ENCODE data around the gene POLD2. TPM values are rescaled to one million over a fixed set of nuclear protein-coding genes. Genes with fewer than 3 reads are reported as not detected.

Gene POLD2
- total and polyA plus RNA-seq, 2 of the 8 experiments (the other 6 are each of a cell fraction or from before 2014, with no cell fraction given) = 148 to 214 TPM

GRCh38 chr7:44068054-44068453 lies 55.3 kb downstream of the POLD2 start:
- Histone ChIP-seq H3K23me2 (ENCODE audit: low read depth, low read length) (no peaks in the 10 kb centered on the region), H3K9ac (replicated peaks in 1 of 4; ENCODE audit: extremely low read depth in 1 of 4, low read depth in 3 of 4, low read length in 3 of 4) (no peak overlapping the region), H2BK20ac (ENCODE audit: low read length) (no peak overlapping the region), H2BK15ac (ENCODE audit: low read length) (0 out of 2 replicates have a peak overlapping the region, but pooled peaks have one; percentile 46), H4K5ac (ENCODE audit: insufficient read length, low read depth, low read length) (no peak overlapping the region), H3K79me2 (ENCODE audit: control insufficient read depth in 1 of 2, insufficient read depth in 2 of 2, low read length in 2 of 2) (no peaks in the 10 kb centered on the region), H3K4ac (replicated peaks; ENCODE audit: insufficient read length, low read depth, low read length) (no peak overlapping the region), H4K8ac (ENCODE audit: extremely low read depth, insufficient read depth, low read length) (no peak overlapping the region), H2AFZ (ENCODE audit: low read length) (no peak overlapping the region), H4K91ac (replicated peaks; ENCODE audit: insufficient read length, low read length) (no peak overlapping the region), H2BK120ac (replicated peaks; ENCODE audit: low read depth, low read length) (no peak overlapping the region), H3K27me3 (replicated peaks in 1 of 4; ENCODE audit: control insufficient read depth in 3 of 4, extremely low read depth in 1 of 4, insufficient read depth in 3 of 4, low read length in 3 of 4) (peaks cover 0 to 3% (median 0%) of the 10 kb centered on the region in 4 experiments; a peak in 2 of 7 replicates), H2BK12ac (ENCODE audit: low read depth, low read length) (no peak overlapping the region), H3K14ac (ENCODE audit: insufficient read length) (no peak overlapping the region), H2BK5ac (ENCODE audit: low read depth, low read length) (no peak overlapping the region), H3K36me3 (ENCODE audit: control insufficient read depth in 2 of 4, insufficient read depth in 4 of 4, low read length in 3 of 4) (peaks cover 0 to 4% (median 3%) of the 10 kb centered on the region in 4 experiments; a peak in 4 of 8 replicates), H2AK5ac (ENCODE audit: low read depth, low read length) (no peak overlapping the region), H3K4me3 (ENCODE audit: extremely low read depth in 1 of 4, insufficient read depth in 2 of 4, low read depth in 3 of 4, low read length in 4 of 4) (no peak overlapping the region), H3K56ac (replicated peaks; ENCODE audit: insufficient read length, low read depth, low read length) (no peak overlapping the region), H3K4me1 (replicated peaks in 1 of 4; ENCODE audit: control insufficient read depth in 3 of 4, insufficient read depth in 4 of 4, low read length in 3 of 4) (peaks cover 9 to 30% (median 26%) of the 10 kb centered on the region in 4 experiments), H3K79me1 (ENCODE audit: low read depth, low read length) (no peaks in the 10 kb centered on the region), H3K27ac (ENCODE audit: low read depth, low read length) (no peak overlapping the region), H4K20me1 (replicated peaks in 1 of 2; ENCODE audit: control insufficient read depth in 1 of 2, insufficient read depth in 2 of 2, low read length in 2 of 2) (peaks cover 0 to 2% of the 10 kb centered on the region in 2 experiments), H3K18ac (ENCODE audit: extremely low read depth, low read length) (no peak overlapping the region), H3K9me3 (ENCODE audit: insufficient read depth in 2 of 2, low read depth in 1 of 2, low read length in 1 of 2) (no peaks in the 10 kb centered on the region), H3K4me2 (ENCODE audit: insufficient read depth in 1 of 2, low read depth in 2 of 2, low read length in 2 of 2) (no peak overlapping the region), H3K23ac (ENCODE audit: insufficient read length) (no peak overlapping the region)
- FAIRE-seq (no peak), DNase-seq (ENCODE audit: low read depth in 1 of 2, low spot score in 2 of 2) (no peak)
- POLR2A ChIA-PET (ENCODE audit: partially characterized antibody) = interaction anchor here (0.7 to 7.1 kb wide), 8 partner anchors 9 to 67 kb away, joined by 3 to 48 read pairs (median 4); no protein-coding TSS in a partner anchor
- TF ChIP-seq POLR2A (IDR thresholded peaks at IDR 0.05; ENCODE audit: control extremely low read depth in 1 of 2, low read depth in 2 of 2, low read length in 2 of 2) = no peak
- TF ChIP-seq JUND (IDR thresholded peaks at IDR 0.05; ENCODE audit: low read length) = no peak
- no peak for TF ChIP-seq CTBP2 (IDR thresholded peaks at IDR 0.05; ENCODE audit: borderline replicate concordance, insufficient read depth, insufficient read length, low read length)
- TF ChIP-seq PHF8 (conservative IDR thresholded peaks at IDR 0.05; ENCODE audit: low read depth, low read length) = no peak
- no peak for TF ChIP-seq BRCA1 (IDR thresholded peaks at IDR 0.05; ENCODE audit: low read depth, low read length)
- TF ChIP-seq BACH1 (IDR thresholded peaks at IDR 0.05; ENCODE audit: low read length) = no peak
- TF ChIP-seq NRF1 (IDR thresholded peaks at IDR 0.05; ENCODE audit: low read depth, low read length) = no peak
- no peak for TF ChIP-seq CHD1 (IDR thresholded peaks at IDR 0.05; ENCODE audit: low read depth, low read length)
- no peak for TF ChIP-seq TAF7 (optimal IDR thresholded peaks at IDR 0.05; ENCODE audit: borderline replicate concordance, low read depth, low read length)
- TF ChIP-seq SAP30 (IDR thresholded peaks at IDR 0.05; ENCODE audit: insufficient read depth, insufficient replicate concordance, low read length) = no peak
- TF ChIP-seq TCF12 (IDR thresholded peaks at IDR 0.05; ENCODE audit: low read depth, low read length) = no peak
- TF ChIP-seq ATF2 (IDR thresholded peaks at IDR 0.05; ENCODE audit: low read length) = no peak
- CTCF ChIA-PET (ENCODE audit: partially characterized antibody) = interaction anchor here (0.9 to 2.7 kb wide), 8 partner anchors 8 to 114 kb away, joined by 3 to 15 read pairs (median 3); no protein-coding TSS in a partner anchor
- 86% methylated on average over 7 of the region's 7 CpGs; no CpG with 5 or more reads in 1 of the 2 experiments for WGBS, 2 experiments (ENCODE audit: extremely low coverage in 1 of 2, insufficient coverage in 1 of 2, insufficient read length in 1 of 2, insufficient replicate concordance in 2 of 2, low coverage in 1 of 2, low lambda C conversion rate in 2 of 2, missing lambda C conversion rate in 1 of 2)

Data from H1 (cell line).